ENCODE results near the gene PRKACA. TPM values are rescaled to one million over a fixed set of nuclear protein-coding genes. Genes with fewer than 3 reads are reported as not detected.

Gene PRKACA
- total RNA-seq, 4 donors from 2014 or later = 37.3 to 81.8 (median 45.6) TPM

GRCh38 chr19:14089662-14090508, 27.7 kb downstream of the PRKACA start:
- no peak for TF ChIP-seq CTCF (IDR thresholded peaks at IDR 0.05; ENCODE audit: low read depth)

- no peak for TF ChIP-seq CTCF (IDR thresholded peaks at IDR 0.05; ENCODE audit: low read depth)
These were observed 28.2 kb downstream of the PRKACA start for GRCh38 chr19:14089412-14089661.

- TF ChIP-seq CTCF (IDR thresholded peaks at IDR 0.05; ENCODE audit: low read depth) = no peak
These were observed 28.7 kb downstream of the PRKACA start for GRCh38 chr19:14088634-14089411.

- TF ChIP-seq CTCF (IDR thresholded peaks at IDR 0.05; ENCODE audit: low read depth) = no peak
These were observed 31.5 kb downstream of the PRKACA start for GRCh38 chr19:14086098-14086497.

- TF ChIP-seq CTCF (IDR thresholded peaks at IDR 0.05; ENCODE audit: low read depth) = no peak
These were observed 32.1 kb downstream of the PRKACA start, which contains the start of gene C19orf67 for GRCh38 chr19:14085309-14085995. C19orf67 (minus strand) TSS chr19:14085783; CDS start chr19:14085627, 156 bp downstream.

GRCh38 chr19:14082675-14082960, 34.9 kb downstream of the PRKACA start:
- no peak for TF ChIP-seq CTCF (IDR thresholded peaks at IDR 0.05; ENCODE audit: low read depth)

Data from subcutaneous adipose tissue (tissue), 4 donors.